GM12878 (cell line): ENCODE data around the gene PRKCE. TPM values are rescaled to one million over a fixed set of nuclear protein-coding genes. Genes with fewer than 3 reads are reported as not detected.

Experiments used
- BMI1 ChIP-seq: fragments of 450-650 bp; IDR thresholded peaks from 2 replicates; pipeline ENCODE4 v1.6.1; 2016; ENCODE audit warnings: mild to moderate bottlenecking, moderate library complexity, borderline replicate concordance
- CEBPB ChIP-seq, 2 experiments: fragments of 150-350 bp in 1 of 2; IDR thresholded peaks; 2 replicates each; pipeline ENCODE4 v1.6.1; 2012 to 2014; ENCODE audit warnings: low read depth in 2 of 2, low read length in 2 of 2, borderline replicate concordance in 1 of 2, inconsistent platforms in 1 of 2
- CEBPZ ChIP-seq: fragments of 150-350 bp; IDR thresholded peaks from 2 replicates; pipeline ENCODE4 v1.6.1; 2016; ENCODE audit warnings: low read depth, low read length
- CHD1 ChIP-seq: IDR thresholded peaks from 2 replicates; pipeline ENCODE4 v1.6.1; 2012; ENCODE audit warnings: low read depth, low read length, improper control_type of control experiment
- FOS ChIP-seq: IDR thresholded peaks from 3 replicates; pipeline ENCODE4 v1.6.1; 2011; ENCODE audit warnings: borderline replicate concordance; ENCODE audit not compliant: insufficient read length; ENCODE audit errors: extremely low read depth
- GABPA ChIP-seq: IDR thresholded peaks from 2 replicates; pipeline ENCODE4 v1.6.1; 2014; ENCODE audit warnings: antibody characterized with exemption, low read depth, mild to moderate bottlenecking, inconsistent platforms
- IRF4 ChIP-seq: IDR thresholded peaks from 2 replicates; pipeline ENCODE4 v1.6.1; 2011; ENCODE audit warnings: low read depth, low read length
- MEF2A ChIP-seq: IDR thresholded peaks from 2 replicates; pipeline ENCODE4 v1.6.1; 2011; ENCODE audit warnings: low read depth, mild to moderate bottlenecking, low read length, moderate library complexity; ENCODE audit not compliant: insufficient read depth
- MTA3 ChIP-seq: IDR thresholded peaks from 2 replicates; pipeline ENCODE4 v1.6.1; 2012; ENCODE audit warnings: low read length, inconsistent platforms, borderline replicate concordance
- NFYA ChIP-seq: IDR thresholded peaks from 2 replicates; pipeline ENCODE4 v1.6.1; 2011; ENCODE audit warnings: low read depth, mild to moderate bottlenecking, low read length, improper control_type of control experiment, borderline replicate concordance
- NFYB ChIP-seq: IDR thresholded peaks from 2 replicates; pipeline ENCODE4 v1.6.1; 2011; ENCODE audit warnings: low read depth, mild to moderate bottlenecking, low read length, improper control_type of control experiment, moderate library complexity; ENCODE audit not compliant: insufficient read depth
- PAX5 ChIP-seq: IDR thresholded peaks from 2 replicates; pipeline ENCODE4 v1.6.1; 2011; ENCODE audit warnings: low read depth, low read length, borderline replicate concordance
- RELA ChIP-seq: fragments of 450-650 bp; IDR thresholded peaks from 2 replicates; pipeline ENCODE4 v1.8.0; 2014; ENCODE audit warnings: borderline replicate concordance; ENCODE audit not compliant: partially characterized antibody
- SIN3A ChIP-seq: IDR thresholded peaks from 2 replicates; pipeline ENCODE4 v1.6.1; 2012; ENCODE audit warnings: low read depth, low read length, improper control_type of control experiment
- ZSCAN29 ChIP-seq: fragments of 450-650 bp; IDR thresholded peaks from 2 replicates; pipeline ENCODE4 v1.6.1; 2017; ENCODE audit warnings: mild to moderate bottlenecking, moderate library complexity
- ZZZ3 ChIP-seq: IDR thresholded peaks from 2 replicates; pipeline ENCODE4 v1.6.1; 2011; ENCODE audit warnings: low read depth; ENCODE audit not compliant: control insufficient read depth, insufficient read length
- polyA plus RNA-seq, 11 experiments: library from polyadenylated mRNA; depleted of rRNA in 4 of 11; unstranded in 6 of 11; stranded (reverse) in 5 of 11; fragments of >200 nt; fragmentation: Nextera tagmentation in 4 of 11; fragmentation: Illumina TruSeq in 1 of 11; extraction: Ambion mirVana in 4 of 11; extraction: Trizol in 1 of 11; gene quantifications; 1 replicate in 1 of 11; 2 replicates in 10 of 11; pipeline versions ENCODE4 v1.2.1 to v1.2.3, GENCODE V29; 2011 to 2016; ENCODE audit warnings: inconsistent platforms in 2 of 11, missing spikeins in 2 of 11, low read depth in 1 of 11
- total RNA-seq, 4 experiments: library from RNA; depleted of rRNA in 3 of 4; stranded (reverse); fragments of >200 nt in 3 of 4; fragmentation: Illumina TruSeq in 1 of 4; extraction: Trizol in 1 of 4; gene quantifications; 2 replicates each; pipeline versions ENCODE4 v1.2.1 to v1.2.3, GENCODE V29; 2013 to 2021

Gene PRKCE
- total and polyA plus RNA-seq, 10 of the 15 experiments (the other 5 are each of a cell fraction or from before 2014, with no cell fraction given) = 2.6 to 28.2 (median 11.3) TPM

GRCh38 chr2:45643095-45643494 lies 8.4 kb upstream of the PRKCE start (continued):
- TF ChIP-seq CEBPZ (no peak), ZZZ3 (no peak), MTA3 (no peak), GABPA (no peak), FOS (no peak), NFYA (no peak), RELA (no peak), NFYB (no peak), CHD1 (no peak), PAX5 (no peak), BMI1 (no peak), SIN3A (no peak), MEF2A (no peak), IRF4 (no peak), CEBPB (IDR thresholded peaks at IDR 0.05; ENCODE audit: borderline replicate concordance in 1 of 2, low read depth in 2 of 2, low read length in 2 of 2) (no peak), ZSCAN29 (no peak)
- TF ChIP-seq, all 136 proteins: peak for 0
